Stimulated activated CD4-positive, alpha-beta T cell treated with anti-CD3 and anti-CD28 coated beads, Interleukin-2, amount 100 ng/mL, for 4 hours (primary cell): ENCODE results near the gene VHLL.

Source experiments
- DNase-seq: peaks from one replicate; pipeline ENCODE4 v3.0.0-alpha.2; 2020; ENCODE audit warnings: low read depth

The VHLL gene

GRCh38 chr1:156291226-156292061 lies 7.7 kb downstream of the VHLL start:
- no peak for DNase-seq

- no peak for DNase-seq
Measured at GRCh38 chr1:156289857-156290256, 9.2 kb downstream of the VHLL start.

- no peak for DNase-seq
Measured at GRCh38 chr1:156286061-156286460, 13.0 kb downstream of the VHLL start.

- no peak for DNase-seq
Measured at GRCh38 chr1:156285437-156285836, 13.7 kb downstream of the VHLL start.

- DNase-seq, result no peak
Measured at GRCh38 chr1:156284757-156285156, 14.3 kb downstream of the VHLL start.

DNA sequence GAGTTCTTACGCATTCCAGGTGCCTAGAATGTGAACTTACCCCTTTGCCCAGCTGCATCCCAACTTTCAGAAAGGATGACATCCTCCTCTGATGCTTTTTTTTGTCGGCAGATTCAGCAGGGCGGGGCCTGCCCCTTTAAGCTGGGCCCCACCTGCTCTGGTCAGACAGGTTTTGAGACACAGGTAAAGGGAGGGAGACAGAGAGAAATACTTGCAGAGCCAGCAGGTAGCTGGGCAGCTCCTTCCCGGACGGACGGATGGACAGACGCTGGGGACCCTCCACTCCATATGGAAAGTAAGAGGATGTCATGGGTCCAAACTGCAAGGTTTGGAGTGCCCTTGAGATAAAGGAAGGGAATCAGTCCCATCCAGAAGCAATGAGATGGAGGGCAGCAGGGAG lies 15.0 kb downstream of the VHLL start, which contains the start of gene TMEM79:
Gene TMEM79, plus strand, starts transcription at position 214 of the 400 bp plus-strand sequence. CDS start 902 bp downstream, outside the sequence.
- no peak for DNase-seq

GRCh38 chr1:156283521-156283920 lies 15.6 kb downstream of the VHLL start:
- no peak for DNase-seq

DNA sequence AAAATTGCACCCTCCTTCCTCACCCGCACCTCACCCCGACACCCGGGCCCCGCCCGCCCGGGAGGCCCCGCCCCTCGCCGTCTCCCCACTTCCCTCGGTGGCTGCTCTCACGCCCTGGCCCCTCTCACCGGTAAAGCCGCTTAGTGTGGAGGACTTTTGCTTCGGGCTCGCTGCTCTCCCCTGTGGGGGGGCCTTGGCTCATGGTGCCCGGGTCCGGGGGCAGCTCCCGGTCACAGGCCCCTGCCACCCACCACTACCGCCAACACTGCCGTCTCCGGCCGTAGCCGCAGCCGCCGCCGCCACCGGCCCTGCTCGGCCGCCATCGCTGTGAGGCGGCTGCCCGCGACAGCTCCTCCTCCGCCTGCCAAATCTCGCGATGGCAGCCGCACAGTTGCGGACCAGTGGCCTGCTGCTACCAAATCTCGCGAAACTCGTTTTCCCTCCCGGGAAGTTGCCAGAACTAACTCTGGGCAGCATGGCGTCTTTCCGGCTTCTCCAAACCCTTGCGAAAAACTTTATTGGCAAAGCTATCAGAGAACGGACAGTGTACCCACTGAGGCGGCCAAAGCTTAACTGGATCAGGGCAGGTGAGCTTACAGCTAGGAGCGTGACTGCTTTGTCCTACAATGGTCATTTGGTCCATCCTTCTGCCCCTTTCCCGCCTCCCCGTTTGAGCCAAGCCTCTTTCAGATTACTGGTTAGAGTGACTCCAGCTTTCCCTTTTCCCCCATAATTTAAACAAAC lies 16.5 kb downstream of the VHLL start, which contains the start of gene SMG5:
Gene SMG5, minus strand, starts transcription at position 347 of the 744 bp plus-strand sequence. Its CDS starts 145 bp downstream, at position 202.
- DNase-seq, result peak; percentile 94

DNA sequence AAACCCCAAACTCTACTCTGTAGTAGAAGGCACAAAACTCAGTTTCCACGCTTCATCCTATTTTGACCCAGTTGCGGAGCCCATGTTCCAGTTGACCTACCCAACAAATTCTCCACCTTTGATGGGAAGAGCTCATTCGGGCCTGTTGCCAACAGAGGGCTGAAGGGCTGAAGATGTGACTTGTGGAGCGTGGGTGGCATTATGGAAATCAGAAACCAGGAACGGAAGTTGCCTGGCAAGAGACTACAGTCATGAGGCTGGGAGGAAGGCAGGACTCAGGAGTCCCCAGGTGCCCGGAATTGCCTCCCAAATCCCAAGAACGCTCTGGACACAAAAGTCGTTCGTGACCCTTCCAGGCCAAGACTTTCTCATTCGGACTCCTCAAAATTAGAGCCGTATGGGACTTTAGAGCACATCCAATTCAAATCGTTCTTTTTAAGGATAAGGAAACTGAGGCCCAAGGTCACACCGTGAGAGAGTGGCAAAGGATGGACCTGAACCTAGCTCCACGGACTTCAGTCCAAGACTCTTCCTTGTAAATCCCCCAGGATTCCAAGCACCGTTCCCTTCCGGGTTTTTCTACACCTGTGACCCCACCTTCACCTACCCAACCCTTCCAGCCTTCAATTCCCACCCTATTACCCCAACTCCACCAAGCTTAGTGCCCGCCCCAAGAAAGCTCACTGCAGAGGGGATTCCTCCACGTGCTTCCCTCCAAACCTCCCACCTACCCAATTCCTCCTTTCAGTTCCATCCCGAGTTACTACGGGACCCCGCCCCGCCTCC lies 17.2 kb downstream of the VHLL start:
- no peak for DNase-seq

DNA sequence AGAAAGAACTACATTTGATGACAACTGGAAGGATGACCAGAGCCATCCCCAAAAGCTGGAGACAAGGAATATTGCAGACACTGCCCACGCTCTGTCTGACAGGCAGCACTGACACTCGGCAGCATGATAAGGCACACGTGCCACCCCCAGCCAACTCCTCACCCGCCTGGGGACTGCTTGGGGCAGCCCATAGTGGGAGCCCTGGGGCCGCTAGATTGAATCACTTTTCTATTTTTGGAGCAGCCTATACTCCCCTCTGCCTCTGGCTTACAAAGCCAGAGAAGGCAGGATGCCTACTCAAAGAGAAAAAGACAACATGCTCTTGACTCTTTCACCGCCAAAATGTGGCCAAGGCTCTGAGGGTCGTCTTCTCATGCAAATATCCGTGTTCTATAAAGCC lies 17.8 kb downstream of the VHLL start:
- DNase-seq, result peak; percentile 27

DNA sequence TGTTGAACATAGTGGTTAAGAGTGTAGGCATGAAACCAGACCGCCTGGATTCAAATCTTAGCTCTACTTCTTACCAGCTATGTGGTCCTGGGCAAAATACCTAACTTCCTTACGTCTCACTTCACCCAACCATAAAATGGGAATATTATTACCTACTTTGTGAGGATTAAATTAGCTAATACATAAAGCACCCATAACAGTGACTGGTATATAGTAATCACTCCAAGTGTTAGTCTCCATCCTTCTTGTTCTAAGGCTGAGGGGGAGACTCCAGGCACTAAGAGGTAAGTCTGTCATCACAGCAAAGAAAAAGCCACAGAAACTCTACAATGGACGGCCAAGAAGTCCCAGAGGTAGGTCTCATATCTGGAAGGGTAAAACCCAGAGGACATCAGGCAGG lies 19.3 kb downstream of the VHLL start:
- DNase-seq, result no peak

DNA sequence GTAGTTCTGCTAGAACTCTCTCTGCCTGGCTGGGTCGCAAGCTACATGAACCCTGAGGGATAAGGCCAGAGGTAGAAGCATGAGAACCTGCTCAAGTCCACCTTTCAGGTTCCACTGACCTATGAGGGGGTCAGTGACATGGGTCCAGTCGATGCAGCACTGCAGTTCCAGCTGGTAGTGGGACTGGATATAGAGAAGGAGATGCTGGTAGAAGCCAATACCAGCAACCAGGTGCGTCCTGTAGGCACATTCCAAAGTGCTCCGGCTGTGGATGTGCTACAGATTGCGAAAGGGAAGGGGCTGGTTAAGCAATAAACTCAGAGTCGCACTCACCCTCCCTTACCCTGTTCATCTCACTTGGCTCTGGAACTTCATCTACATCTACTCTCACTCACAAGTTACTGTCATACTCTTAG lies 22.1 kb downstream of the VHLL start:
- DNase-seq, result no peak

GRCh38 chr1:156276532-156276931 lies 22.6 kb downstream of the VHLL start:
- no peak for DNase-seq

GRCh38 chr1:156270314-156270713 lies 28.8 kb downstream of the VHLL start:
- no peak for DNase-seq

DNA sequence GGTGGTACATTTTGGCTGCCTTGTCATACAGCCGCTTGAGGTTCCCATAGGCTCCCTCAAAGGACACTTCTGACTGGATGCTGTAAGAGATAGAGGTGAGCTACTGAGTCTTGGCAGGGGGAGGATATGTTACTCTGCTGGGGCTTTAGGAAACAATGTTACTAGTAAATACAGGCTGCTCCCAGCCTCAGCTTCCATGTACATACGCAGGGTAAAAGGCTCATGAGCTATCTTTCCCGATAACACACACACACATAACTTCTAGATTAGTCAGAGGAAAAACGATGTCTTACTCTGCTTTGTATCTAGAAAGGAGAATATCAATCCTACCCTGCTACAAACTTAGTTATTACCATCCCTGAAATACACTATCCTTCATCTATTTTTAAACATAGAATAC lies 30.8 kb downstream of the VHLL start:
- no peak for DNase-seq

GRCh38 chr1:156266051-156266450 lies 33.1 kb downstream of the VHLL start:
- no peak for DNase-seq

- DNase-seq, result no peak
Measured at GRCh38 chr1:156263288-156263655, 35.8 kb downstream of the VHLL start.

DNA sequence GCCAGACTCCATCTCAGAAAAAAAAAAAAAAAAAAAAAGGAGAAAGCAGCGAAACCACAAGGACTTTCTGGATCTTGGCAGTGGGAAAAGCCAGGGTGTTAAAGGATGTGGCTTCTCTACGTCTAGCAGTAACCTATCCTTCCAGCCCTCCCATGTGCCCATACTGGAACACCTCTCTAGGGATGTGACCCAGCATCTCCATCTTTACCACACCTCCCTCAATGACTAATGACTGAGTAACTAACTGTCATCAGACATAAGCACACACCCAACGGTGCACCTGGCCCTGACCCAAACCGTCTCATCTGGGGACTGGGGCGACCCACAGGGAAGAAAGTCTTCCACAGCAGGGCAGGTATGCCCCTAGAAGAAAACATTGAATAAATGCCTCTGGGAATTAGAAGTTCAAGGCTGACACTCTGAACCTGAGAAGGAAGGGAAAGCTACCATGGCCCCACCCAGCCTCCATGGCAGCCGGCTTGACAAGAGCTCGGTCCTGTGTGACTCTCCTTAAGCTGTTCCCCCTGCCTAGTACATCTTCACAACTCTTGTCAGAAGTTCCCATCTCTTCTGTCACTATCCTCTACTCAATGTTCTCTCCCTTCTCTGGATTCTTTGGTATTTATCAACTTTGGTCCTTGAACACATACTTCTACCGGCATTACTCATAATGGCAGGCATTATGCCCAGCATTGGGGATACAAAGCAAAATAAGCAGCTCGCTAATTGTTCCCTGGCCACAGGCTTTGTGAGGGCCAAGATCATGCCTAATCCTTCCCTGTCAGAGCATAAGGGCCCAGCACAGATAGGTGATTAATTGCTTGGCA lies 36.4 kb downstream of the VHLL start:
- no peak for DNase-seq

- DNase-seq, result no peak
Measured at GRCh38 chr1:156260896-156261295, 38.2 kb downstream of the VHLL start.

DNA sequence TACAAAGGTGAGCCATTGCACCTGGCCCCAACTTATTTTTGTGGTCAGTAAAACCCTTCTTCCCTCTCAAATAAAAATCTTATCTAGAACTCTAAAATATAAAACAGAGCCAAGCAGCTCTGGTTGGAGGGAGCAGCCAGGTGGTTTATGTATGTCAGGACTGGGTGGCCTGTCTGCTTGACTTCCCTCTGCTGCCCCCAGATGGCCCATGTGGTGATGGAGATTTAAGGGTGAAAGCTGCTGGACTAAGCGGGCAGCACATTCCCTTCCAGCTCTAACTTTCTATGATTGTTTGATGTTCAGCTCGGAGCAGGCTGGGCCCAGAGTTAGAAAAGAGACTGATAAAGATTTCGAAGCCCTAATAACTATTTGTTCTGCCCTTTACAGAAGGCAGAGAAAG lies 39.3 kb downstream of the VHLL start:
- DNase-seq, result no peak

GRCh38 chr1:156258859-156259258 lies 40.2 kb downstream of the VHLL start:
- DNase-seq, result no peak

DNA sequence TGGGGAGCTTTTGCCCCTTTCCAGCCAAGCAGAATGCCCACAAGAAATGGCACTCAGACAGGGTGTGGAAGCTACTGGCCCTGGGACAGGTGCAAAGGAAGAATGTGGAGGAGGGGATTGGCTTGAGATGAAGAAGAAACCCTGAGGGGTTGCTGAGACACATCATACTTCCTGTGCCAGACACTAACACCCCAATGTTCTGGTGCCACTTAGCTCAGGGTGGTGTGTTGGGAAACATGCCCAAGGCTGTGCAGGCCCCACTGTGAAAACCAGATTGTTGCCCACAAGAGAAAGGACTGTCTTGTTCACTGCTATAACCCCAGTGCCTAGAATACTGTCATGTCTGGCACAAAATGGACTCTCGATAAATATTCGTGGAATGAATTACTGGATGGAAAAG lies 41.4 kb downstream of the VHLL start:
- no peak for DNase-seq
